GM23338 (cell line): ENCODE data around the gene TNKS2. TPM values are rescaled to one million over a fixed set of nuclear protein-coding genes. Genes with fewer than 3 reads are reported as not detected.
"Not testable (repeated sequence)": the region's sequence is repeated elsewhere in the genome, so short reads cannot be mapped to it uniquely, and the experiment has no call there.

Experiments
- ATAC-seq: fragments of 200-7000 bp; cut with Tn5 transposase; 3 replicates; pipeline ENCODE4 v1.9.1; 2020
- DNase-seq: peaks from one replicate; pipeline ENCODE4 v3.0.0-alpha.2; 2015; ENCODE audit warnings: low spot score
- H2AFZ ChIP-seq: fragments of 200-600 bp; sonication (generic); 2 replicates; pipeline ENCODE4 v1.8.0; 2016; ENCODE audit warnings: antibody characterized with exemption, mild to moderate bottlenecking, moderate library complexity
- H3F3A ChIP-seq: fragments of 200-600 bp; sonication (generic); replicated peaks from 2 replicates; pipeline ENCODE4 v1.8.0; 2017; ENCODE audit warnings: antibody characterized with exemption, mixed run types, low read depth
- H3K27ac ChIP-seq: fragments of 200-600 bp; sonication (generic); 2 replicates; pipeline ENCODE4 v1.6.1; 2016; ENCODE audit warnings: low read depth
- H3K27me3 ChIP-seq: fragments of 200-600 bp; sonication (generic); 2 replicates; pipeline ENCODE4 v1.8.0; 2016; ENCODE audit warnings: mild to moderate bottlenecking, mixed run types, moderate library complexity; ENCODE audit not compliant: insufficient read depth
- H3K36me3 ChIP-seq: fragments of 200-600 bp; sonication (generic); 2 replicates; pipeline ENCODE4 v1.8.0; 2016; ENCODE audit warnings: mild to moderate bottlenecking; ENCODE audit not compliant: insufficient read depth
- H3K4me1 ChIP-seq: fragments of 200-600 bp; sonication (generic); 2 replicates; pipeline ENCODE4 v1.8.0; 2016; ENCODE audit warnings: mild to moderate bottlenecking, moderate library complexity; ENCODE audit not compliant: insufficient read depth
- H3K4me2 ChIP-seq: fragments of 200-600 bp; sonication (generic); 2 replicates; pipeline ENCODE4 v1.7.1; 2017; ENCODE audit warnings: mixed run types
- H3K4me3 ChIP-seq: fragments of 200-600 bp; sonication (generic); 2 replicates; pipeline ENCODE4 v1.6.1; 2016; ENCODE audit warnings: mixed run types
- H3K79me2 ChIP-seq: fragments of 200-600 bp; sonication (generic); replicated peaks from 2 replicates; pipeline ENCODE4 v1.8.0; 2017; ENCODE audit warnings: mild to moderate bottlenecking; ENCODE audit not compliant: insufficient read depth
- H3K9me2 ChIP-seq: fragments of 200-600 bp; sonication (generic); 2 replicates; pipeline ENCODE4 v1.8.0; 2017; ENCODE audit not compliant: insufficient read depth
- H4K20me1 ChIP-seq: fragments of 200-600 bp; sonication (generic); replicated peaks from 2 replicates; pipeline ENCODE4 v1.8.0; 2017; ENCODE audit warnings: mild to moderate bottlenecking; ENCODE audit not compliant: insufficient read depth
- H3K27ac Mint-ChIP-seq: 2 replicates; pipeline ENCODE4 v1.8.0; 2020; ENCODE audit warnings: inconsistent platforms, mild to moderate bottlenecking, moderate library complexity, mixed read lengths
- H3K27me3 Mint-ChIP-seq: 3 replicates; pipeline ENCODE4 v1.8.0; 2022; ENCODE audit warnings: low read depth, mild to moderate bottlenecking, moderate library complexity, mixed read lengths, inconsistent platforms; ENCODE audit not compliant: insufficient read depth, poor library complexity
- H3K36me3 Mint-ChIP-seq: 3 replicates; pipeline ENCODE4 v1.8.0; 2021; ENCODE audit warnings: low read depth, mild to moderate bottlenecking, inconsistent platforms, moderate library complexity, mixed read lengths
- H3K4me1 Mint-ChIP-seq: 3 replicates; pipeline ENCODE4 v1.8.0; 2020; ENCODE audit warnings: mild to moderate bottlenecking, inconsistent platforms, mixed read lengths
- H3K4me3 Mint-ChIP-seq: 3 replicates; pipeline ENCODE4 v1.8.0; 2021; ENCODE audit warnings: moderate library complexity, mild to moderate bottlenecking, inconsistent platforms, mixed read lengths
- H3K9me3 Mint-ChIP-seq: 3 replicates; pipeline ENCODE4 v1.8.0; 2020; ENCODE audit warnings: moderate library complexity, mild to moderate bottlenecking, inconsistent platforms, mixed read lengths
- EZH2 ChIP-seq: fragments of 200-600 bp; sonication (generic); IDR thresholded peaks from one replicate; pipeline ENCODE4 v1.8.0; 2017; ENCODE audit warnings: antibody characterized with exemption, mild to moderate bottlenecking, low read depth; ENCODE audit not compliant: unreplicated experiment
- NANOG ChIP-seq: IDR thresholded peaks from 2 replicates; pipeline ENCODE4 v1.6.1; 2016; ENCODE audit warnings: antibody characterized with exemption, borderline replicate concordance
- STAT1 ChIP-seq: IDR thresholded peaks from one replicate; pipeline ENCODE4 v1.6.1; 2016; ENCODE audit warnings: antibody characterized with exemption; ENCODE audit not compliant: unreplicated experiment
- ZNF114 ChIP-seq: fragments of 250-450 bp; sonication (Bioruptor Pico); IDR thresholded peaks from 2 replicates; pipeline ENCODE4 v1.5.0; 2020; ENCODE audit warnings: mild to moderate bottlenecking, moderate library complexity
- ZNF331 ChIP-seq: fragments of 250-450 bp; sonication (Bioruptor Pico); IDR thresholded peaks from 2 replicates; pipeline ENCODE4 v1.5.0; 2020; ENCODE audit warnings: low read depth, mild to moderate bottlenecking, moderate library complexity
- ZNF462 ChIP-seq: fragments of 250-450 bp; sonication (Bioruptor Pico); IDR thresholded peaks from 2 replicates; pipeline ENCODE4 v1.5.0; 2020; ENCODE audit warnings: mild to moderate bottlenecking, moderate library complexity
- polyA plus RNA-seq: library from polyadenylated mRNA; unstranded; fragments of >200 nt; fragmentation: Nextera tagmentation; extraction: Ambion mirVana; gene quantifications from 2 replicates; pipeline ENCODE4 v1.2.1, GENCODE V29; 2016
- total RNA-seq: library from RNA; depleted of rRNA; stranded (reverse); fragments of >200 nt; shearing (Covaris generic); gene quantifications from 2 replicates; pipeline ENCODE4 v1.2.3, GENCODE V29; 2014
- TF ChIP-seq, protein P1 (sequence below), 2 experiments: fragments of 200-600 bp in 1 of 2; sonication (generic) in 1 of 2; conservative IDR thresholded peaks; 2 replicates each; pipeline versions ENCODE4 v1.5.1 to v1.6.1; 2016 to 2017; ENCODE audit warnings: antibody characterized with exemption in 2 of 2, low read depth in 2 of 2, mild to moderate bottlenecking in 2 of 2, moderate library complexity in 1 of 2
- TF ChIP-seq, protein P2 (sequence below): IDR thresholded peaks from 2 replicates; pipeline ENCODE4 v1.6.1; 2016; ENCODE audit warnings: antibody characterized with exemption

Gene TNKS2
- total and polyA plus RNA-seq, 2 experiments from 2014 or later, result 23.5 to 85.5 TPM

GRCh38 chr10:91893051-91893450 lies 94.8 kb downstream of the TNKS2 start (continued):
- TF ChIP-seq ZNF462 (CRISPR knock-in tag) (no peak), NANOG (no peak), ZNF114 (CRISPR knock-in tag) (no peak), ZNF331 (no peak), EZH2 (no peak), STAT1 (no peak)
- TF ChIP-seq, protein P1, sequence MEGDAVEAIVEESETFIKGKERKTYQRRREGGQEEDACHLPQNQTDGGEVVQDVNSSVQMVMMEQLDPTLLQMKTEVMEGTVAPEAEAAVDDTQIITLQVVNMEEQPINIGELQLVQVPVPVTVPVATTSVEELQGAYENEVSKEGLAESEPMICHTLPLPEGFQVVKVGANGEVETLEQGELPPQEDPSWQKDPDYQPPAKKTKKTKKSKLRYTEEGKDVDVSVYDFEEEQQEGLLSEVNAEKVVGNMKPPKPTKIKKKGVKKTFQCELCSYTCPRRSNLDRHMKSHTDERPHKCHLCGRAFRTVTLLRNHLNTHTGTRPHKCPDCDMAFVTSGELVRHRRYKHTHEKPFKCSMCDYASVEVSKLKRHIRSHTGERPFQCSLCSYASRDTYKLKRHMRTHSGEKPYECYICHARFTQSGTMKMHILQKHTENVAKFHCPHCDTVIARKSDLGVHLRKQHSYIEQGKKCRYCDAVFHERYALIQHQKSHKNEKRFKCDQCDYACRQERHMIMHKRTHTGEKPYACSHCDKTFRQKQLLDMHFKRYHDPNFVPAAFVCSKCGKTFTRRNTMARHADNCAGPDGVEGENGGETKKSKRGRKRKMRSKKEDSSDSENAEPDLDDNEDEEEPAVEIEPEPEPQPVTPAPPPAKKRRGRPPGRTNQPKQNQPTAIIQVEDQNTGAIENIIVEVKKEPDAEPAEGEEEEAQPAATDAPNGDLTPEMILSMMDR (conservative IDR thresholded peaks at IDR 0.05; ENCODE audit: low read depth in 2 of 2), result no peak
- TF ChIP-seq, protein P2, sequence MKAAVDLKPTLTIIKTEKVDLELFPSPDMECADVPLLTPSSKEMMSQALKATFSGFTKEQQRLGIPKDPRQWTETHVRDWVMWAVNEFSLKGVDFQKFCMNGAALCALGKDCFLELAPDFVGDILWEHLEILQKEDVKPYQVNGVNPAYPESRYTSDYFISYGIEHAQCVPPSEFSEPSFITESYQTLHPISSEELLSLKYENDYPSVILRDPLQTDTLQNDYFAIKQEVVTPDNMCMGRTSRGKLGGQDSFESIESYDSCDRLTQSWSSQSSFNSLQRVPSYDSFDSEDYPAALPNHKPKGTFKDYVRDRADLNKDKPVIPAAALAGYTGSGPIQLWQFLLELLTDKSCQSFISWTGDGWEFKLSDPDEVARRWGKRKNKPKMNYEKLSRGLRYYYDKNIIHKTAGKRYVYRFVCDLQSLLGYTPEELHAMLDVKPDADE, result no peak

DNA sequence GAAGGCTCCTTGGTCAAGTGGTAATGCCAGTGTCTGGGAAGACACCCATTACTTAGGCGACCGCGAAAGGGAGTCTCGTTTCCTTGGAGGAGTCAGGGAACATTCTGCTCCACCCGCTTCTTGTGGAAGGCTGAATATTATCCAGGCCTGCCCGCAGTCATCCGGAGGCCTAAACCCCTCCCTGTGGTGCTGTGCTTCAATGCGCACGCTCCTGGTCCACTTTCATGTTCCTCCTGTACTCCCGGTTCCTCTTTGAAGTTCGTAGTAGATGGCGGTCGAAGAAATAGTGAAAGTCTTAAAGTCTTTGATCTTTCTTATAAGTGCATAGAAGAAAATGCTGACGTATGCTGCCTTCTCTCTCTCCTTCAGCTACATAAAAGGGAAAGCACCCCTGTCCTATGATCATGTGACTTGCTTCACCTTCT lies 96.0 kb downstream of the TNKS2 start:
- H3K79me2 ChIP-seq, H3K4me3 Mint-ChIP-seq, H3K27ac Mint-ChIP-seq, DNase-seq, H3K27ac ChIP-seq, ATAC-seq, H3K4me1 ChIP-seq, H3K4me1 Mint-ChIP-seq, H3K9me3 Mint-ChIP-seq, H3K27me3 Mint-ChIP-seq, H3K27me3 ChIP-seq, H3K36me3 ChIP-seq, H3K4me3 ChIP-seq, H3K36me3 Mint-ChIP-seq, H3K4me2 ChIP-seq, H3F3A ChIP-seq, H2AFZ ChIP-seq, H4K20me1 ChIP-seq: not testable (repeated sequence)
- H3K9me2 ChIP-seq, result peaks cover 14% of the 10 kb centered on the region; the same call in 1 of the 2 replicates
